ENCODE data around the gene CCDC77.
"Not testable (repeated sequence)": the region's sequence is repeated elsewhere in the genome, so short reads cannot be mapped to it uniquely, and the experiment has no call there.

CCDC77 gene
- 4.8 to 15.6 (median 11.0) reads per million in 18 experiments for total RNA-seq

DNA sequence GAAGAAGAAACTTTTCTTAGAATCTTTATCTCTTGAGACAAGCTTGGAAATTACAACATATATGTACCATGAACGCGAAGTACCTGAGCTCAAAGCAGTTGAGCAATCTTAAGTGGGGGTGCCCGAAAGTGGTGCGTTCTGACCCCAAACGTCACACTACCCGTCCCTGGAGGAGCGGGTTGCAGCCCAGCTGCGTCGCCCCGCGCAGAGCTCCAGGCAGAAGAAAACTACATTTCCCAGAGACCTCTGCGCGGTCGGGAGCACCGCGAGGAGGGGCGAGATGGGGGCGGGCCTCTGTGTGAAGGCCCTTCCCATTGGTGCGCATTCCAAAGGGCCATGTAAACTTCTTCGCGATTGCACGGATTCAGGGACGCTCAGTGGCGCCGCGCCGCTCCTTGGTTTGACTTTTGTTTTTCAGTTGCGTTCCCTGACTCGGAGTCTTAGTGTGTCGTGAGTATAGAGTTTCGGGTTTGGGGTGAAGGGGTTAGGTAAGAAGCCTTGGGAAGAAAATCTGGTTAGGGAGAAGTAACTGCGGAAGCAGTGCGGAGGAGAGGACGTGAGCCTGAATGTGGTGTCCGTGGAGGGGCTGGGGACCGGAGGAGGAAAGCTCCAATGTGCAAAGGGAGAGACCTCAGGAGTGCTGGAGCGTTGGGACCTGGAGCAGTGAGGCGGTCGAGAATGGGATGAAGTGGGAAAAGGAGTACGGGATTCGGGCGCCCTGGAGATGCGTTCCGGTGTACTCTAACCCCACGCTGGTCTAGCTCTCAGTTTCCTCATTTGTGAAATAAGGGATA, at the start of gene CCDC77:
Gene CCDC77, plus strand, starts transcription at position 410 of the 794 bp plus-strand sequence. CDS start 7,740 bp downstream, outside the sequence.
- DNase-seq, result peak; percentile 93 to 97

DNA sequence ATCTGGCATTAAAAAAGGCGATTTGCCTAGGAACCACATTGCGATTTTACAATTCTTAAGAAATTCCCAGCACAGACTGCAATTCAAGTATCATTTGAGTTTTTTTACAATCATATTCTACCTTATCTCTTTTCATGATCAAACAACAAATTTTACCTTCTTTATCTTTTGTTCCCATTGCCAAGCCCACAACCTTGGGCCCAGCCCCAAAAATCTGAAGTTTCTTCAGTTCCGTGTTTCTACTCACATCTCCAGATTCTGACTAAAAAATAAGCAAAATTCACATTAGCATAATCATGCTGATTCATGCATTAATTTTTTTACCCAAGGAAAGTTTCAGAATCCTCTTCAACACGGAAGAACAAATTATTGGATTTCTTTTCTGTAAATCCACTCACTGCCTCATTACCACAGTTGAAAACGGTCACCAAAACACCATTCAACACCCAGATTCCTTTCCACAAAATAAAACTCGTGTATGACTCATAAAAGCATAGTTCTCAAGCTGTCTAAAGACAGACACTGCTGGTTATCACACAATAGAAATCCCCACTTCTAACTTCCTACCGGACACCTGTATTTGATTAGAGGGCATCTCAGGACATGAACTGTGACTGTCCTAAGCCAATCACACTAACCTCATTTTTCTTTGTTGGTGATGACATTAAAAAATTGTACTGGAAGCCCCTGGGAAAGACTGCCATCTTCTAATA, 45.0 kb upstream of the CCDC77 start:
- DNase-seq, result no peak

DNA sequence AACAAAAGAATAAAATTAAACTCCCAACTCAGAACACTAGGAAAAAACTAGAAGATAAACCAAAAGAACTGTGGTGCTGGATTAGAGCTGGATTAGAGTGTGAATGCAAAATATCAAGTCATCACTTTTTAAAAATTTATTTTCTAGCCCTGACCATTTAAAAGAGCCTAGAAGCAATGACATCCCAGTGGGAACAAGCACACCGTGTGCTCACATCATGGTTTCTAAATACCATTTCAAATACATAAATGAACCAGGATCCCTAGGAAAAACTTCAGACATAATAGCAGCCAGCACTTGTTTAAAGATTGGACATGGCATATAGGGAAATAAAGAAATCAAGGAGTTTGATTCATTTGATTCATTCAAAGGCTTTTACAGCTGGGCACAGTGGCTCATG, 42.4 kb upstream of the CCDC77 start:
- no peak for DNase-seq

DNA sequence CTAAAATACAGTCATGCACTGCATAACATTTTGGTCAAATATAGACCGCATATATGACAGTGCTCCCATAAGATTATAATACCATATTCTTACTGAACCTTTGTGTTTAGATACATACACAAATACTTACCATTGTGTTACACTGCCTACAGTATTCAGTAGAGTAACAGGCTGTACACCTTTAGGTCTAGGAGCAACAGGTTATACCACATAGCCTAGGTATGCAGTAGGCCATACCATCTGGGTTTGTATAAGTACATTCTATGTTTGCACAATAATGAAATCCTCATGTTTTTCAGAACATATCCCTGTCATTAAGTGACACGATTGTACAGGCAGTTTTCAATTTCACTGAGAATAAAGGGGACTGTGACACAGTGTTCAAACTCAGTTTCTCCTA, 34.6 kb upstream of the CCDC77 start:
- DNase-seq, result no peak

DNA sequence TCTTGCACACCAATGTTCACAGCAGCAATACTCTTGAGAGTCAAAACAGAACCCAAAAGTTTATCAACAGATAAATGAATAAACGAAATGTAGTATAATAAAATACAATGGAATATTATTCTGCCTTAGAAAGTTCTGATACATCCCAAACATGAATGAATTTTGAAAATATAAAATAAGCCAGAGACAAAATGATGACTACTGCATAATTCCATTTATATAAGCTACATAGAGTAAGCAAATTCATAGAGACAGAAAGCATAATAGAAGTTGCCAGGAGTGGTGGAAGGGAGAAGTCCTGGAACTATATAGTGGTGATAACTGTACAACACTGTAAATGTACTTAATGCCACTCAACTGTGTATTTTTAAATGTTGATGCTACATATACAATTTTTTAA, 33.5 kb upstream of the CCDC77 start:
- no peak for DNase-seq

DNA sequence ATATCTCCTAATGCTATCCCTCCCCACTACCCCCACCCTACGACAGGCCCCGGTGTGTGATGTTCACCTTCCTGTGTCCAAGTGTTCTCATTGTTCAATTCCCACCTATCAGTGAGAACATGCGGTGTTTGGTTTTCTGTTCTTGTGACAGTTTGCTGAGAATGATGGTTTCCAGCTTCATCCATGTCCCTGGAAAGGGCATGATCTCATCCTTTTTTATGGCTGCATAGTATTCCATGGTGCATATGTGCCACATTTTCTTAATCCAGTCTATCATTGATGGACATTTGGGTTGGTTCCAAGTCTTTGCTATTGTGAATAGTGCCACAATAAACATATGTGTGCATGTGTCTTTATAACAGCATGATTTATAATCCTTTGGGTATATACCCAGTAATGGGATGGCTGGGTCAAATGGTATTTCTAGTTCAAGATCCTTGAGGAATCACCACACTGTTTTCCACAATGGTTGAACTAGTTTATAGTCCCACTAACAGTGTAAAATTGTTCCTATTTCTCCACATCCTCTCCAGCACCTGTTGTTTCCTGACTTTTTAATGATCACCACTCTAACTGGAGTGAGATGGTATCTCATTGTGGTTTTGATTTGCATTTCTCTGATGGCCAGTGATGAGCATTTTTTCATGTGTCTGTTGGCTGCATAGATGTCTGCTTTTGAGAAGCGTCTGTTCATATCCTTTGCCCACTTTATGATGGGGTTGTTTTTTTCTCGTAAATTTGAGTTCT, 30.5 kb upstream of the CCDC77 start:
- DNase-seq, result not testable (repeated sequence)

DNA sequence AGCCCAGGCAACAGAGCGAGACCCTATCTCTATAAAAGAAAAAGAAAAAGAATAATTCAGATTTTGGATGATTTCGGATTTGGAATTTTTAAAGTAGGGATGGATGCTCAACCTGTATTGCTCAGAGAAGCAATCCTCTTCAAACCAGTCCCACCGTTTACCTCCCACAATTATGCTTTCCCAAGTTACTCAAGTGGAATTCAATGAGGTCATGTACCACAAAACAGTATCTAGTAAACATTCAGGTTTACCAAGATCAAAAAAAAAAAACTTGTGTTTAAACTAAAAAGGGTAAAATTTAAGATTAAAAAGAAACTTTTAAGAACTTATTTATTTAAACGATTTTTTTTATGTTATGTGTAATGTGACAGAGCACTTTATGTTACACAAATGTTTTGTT, 14.8 kb upstream of the CCDC77 start:
- DNase-seq, result no peak

DNA sequence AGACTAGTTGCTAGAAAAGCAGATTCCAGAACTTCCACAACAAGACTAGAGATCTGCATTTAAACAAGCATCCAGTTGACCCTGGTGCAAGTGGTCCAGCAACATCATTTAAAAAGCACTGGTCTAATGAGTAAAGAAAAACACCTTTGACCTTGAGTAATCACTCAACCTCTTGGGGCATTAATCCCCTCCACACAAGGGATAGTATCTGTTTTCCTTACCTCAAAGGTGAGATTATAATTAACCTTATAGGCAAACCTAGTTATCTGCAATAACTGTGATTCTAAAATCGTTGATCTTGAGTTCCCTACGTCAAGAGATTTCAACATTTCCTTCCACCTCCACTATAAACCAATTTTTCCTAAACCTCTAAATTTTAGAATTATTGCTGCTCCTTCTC, 13.4 kb upstream of the CCDC77 start:
- no peak for DNase-seq

DNA sequence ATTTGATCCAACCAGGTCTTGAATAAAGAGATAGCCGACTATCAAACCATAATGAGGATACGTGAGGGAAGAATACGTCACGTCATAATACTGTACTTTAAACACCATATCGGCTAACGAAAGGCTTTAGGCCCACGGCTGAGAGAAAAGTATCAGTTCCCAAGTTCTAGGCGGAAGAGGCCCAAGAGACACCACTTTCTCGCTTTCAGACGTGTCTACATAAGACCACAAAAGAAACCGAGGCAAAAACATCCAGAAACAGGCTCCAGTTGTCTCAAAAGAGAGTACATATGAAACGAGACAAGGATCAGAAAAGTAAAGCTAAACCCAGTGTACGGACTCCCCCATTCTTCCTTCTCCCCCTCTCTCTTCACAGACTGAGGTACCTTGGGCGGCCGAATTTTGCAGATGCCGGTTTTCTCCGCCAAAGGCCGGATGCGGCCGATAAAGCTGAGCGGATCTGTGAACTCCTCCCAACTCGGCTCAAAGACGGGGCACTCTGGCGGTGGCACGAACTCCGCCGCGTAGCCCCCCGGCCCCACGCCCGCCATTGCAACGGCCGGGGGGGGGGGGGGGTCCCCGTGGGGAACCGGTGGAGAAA, 12.8 kb upstream of the CCDC77 start:
- DNase-seq, result peak; percentile 39 to 45

DNA sequence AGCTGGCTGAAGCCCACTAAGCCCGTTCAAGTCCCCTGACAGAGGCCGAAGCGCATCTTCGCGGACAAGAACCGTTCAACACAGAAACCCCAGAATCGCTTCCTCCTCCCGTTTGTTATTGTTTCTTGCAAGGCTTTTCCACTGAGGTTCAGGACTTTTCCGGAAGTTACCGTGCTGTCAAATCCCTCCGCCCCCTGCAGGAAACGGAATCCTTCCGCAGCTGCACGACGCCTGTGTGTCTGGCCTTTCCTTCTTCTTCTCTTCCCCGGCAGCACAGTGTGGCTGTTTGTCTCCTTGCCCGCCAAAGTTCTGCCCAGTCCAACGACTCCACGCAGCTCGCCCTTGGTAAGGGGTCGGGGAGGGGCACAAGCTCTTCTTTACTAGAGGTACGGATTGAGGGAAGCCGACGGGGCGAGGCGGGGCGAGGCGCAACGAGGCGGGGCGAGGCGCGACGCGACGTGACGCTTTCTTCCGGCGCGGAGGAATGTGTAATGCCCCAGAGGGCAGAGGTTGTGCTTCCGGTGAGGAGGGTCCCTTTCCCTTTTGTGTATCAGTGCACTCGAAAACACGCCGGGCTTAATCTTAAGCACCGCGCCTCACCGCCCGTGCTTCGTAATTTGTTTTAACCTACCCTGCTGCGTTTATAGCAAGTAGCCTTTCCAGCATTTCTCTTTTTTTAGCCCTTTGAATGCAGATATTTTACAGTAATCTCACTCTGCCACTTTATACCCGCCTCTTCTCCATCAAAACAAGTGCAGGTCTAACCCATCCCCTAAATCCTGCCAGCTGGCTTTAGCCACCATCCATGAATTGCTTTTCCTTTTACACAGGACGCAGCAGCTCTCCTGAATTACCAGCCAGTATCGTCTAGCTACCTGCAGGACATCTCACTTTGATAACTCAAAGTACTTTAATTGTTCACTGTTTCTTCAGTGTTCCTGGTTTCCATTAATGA, 12.0 kb upstream of the CCDC77 start, which contains the start of gene KDM5A:
Gene KDM5A, minus strand, starts transcription at position 179 of the 955 bp plus-strand sequence. CDS start 229 bp downstream, outside the sequence.
- peak; percentile 93 to 95 for DNase-seq

DNA sequence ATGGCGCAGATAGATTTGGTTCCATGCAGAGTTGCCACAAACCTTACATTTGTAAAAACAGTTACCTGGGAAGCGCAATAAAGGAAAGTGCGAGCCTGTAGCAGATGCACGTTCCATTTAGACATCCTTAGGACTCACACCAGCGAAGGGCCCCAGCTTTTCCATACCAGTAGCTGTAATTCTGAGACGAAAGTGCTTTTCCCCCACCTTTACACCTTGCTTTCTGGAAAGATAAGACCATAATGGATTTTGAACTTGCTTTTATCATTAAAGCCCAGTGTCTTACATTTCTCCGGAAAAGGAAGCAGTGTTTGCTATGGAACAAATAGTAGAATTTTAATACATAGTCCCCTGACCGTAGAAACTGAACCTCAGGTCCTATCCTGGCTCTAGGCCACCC, 616 bp upstream of the CCDC77 start:
- no peak for DNase-seq

DNA sequence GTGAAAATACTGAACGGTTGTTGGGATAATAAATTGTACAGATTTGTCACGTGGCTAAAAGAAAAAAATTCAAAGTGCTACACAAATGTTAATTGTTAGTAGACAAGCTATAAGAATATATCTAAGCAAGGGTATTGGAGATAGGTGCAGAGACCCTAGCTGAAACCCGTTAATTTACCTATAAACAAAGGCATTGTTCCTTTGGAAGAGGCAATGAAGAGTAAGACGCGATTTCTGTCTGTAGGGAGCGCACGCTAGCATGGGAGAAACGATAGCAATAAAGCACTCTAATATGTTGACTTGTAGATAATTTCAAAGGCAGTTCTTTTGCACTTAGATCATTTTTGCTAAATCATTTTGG, 565 bp downstream of the CCDC77 start:
- DNase-seq, result no peak

DNA sequence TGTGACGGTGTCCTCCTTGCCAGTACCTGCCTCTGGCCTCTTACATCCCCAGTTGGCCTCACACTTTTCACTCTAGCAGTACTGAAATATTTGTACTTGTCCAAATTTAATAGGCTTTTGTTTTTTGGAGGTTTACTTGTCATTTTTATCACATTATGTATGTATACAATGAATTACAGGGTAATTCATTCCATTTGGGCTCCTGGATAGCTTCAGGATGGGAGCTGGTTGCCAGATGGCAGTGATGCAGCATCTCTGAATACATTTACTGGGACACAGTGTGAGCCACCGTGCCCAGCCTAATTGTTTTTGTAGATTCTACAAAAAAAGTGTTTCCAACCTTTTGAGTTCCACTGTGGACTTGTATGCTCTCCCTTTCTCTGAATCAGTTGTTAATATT, 13.4 kb downstream of the CCDC77 start:
- DNase-seq, result no peak

DNA sequence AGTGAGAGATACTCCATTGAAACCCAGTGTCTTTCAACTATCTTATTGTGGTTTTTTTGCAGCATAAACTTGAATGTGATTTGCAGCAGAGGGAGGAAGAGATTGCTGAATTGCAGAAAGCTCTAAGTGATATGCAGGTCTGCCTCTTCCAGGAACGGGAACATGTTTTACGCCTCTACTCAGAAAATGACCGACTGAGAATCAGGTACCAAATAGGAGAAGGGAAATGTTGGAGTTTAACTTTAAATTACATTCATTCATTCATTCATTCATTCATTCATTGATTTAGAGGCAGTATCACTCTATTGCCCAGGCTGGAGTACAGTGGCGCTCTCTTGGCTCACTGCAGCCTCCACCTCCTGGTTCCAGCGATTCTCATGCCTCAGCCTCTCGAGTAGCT, 17.0 kb downstream of the CCDC77 start:
- no peak for DNase-seq

DNA sequence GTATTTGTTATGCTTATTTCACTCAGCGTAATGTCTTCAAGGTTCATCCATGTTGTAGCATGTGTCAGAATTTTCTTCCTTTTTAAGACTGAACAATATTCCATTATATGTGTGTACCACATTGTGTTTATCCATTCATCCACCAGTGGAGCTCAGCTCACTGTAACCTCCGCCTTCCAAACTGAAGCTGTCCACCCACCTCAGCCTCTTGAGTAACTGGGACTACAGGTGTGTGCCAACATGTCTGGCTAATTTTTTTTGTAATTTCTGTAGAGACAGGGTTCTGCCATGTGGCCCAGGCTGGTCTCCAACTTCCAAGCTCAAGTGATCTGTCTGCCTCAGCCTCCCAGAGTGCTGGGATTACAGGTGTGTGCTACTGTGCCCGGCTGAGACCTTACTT, 21.1 kb downstream of the CCDC77 start:
- no peak for DNase-seq

DNA sequence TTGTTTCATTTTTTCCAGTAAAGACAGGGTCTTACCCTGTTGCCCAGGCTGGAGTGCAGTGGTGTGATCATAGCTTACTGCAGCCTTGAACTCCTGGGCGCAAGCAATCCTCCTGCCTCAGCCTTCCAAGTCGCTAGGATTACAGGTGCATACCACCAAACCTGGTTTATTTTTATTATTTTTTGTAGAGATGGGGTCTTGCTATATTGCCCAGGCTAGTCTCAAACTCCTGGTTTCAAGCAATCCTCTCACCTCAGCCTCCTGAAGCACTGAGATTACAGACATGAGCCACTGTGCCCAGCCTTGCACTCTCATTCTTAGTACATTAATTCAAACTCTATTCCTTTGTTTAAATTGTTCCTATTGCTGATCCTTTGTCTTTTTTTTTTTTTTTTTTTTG, 34.3 kb downstream of the CCDC77 start:
- DNase-seq, result not testable (repeated sequence)

DNA sequence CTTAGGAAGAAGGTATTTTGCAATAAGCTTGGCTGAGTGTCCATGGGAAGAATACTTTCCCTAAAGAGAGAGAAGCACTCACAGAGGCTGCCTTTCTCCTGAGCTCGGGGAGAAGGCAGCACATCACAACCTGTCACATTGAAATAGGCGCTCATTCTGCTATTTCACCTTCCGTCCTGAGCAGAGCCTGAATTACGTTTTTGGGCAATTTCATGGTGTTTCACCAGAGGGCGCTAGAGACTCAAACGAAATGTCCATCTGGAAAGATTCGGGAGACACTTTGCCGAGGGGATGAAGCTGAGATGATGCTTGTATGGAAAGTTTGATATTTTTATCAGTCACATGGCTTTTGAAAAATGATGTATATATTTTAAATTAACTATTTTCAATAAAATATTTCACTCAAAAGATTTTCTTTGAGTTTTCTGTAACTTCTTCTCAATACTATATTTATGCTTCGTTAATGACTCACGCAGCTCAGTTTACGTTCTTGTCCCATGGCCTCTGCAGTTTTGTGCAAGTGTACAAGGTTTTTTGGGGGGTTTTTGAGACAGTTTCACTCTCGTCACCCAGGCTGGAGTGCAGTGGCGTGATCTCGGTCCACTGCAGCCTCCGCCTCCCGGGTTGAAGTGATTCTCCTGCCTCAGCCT, 40.9 kb downstream of the CCDC77 start:
- peak; percentile 63 to 64 for DNase-seq

DNA sequence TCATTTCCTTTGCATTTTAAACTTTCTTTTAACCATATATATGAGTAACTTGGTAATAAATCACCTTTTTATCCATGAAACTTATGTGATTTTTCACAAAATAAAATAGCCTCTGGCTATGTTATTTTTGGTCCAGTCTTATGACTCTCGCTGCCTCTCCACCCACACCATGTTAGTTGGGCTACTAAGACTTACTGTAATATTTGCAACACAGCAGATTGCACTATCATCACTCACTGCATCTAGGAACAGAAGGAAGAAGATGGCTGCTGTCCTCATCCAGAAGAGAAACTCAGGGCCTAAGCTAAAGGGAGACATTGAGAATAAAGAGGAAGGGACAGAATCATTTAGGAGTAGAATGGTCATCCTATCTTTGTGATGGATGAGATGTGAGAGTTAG, 45.7 kb downstream of the CCDC77 start:
- DNase-seq, result peak; percentile 77 to 82

DNA sequence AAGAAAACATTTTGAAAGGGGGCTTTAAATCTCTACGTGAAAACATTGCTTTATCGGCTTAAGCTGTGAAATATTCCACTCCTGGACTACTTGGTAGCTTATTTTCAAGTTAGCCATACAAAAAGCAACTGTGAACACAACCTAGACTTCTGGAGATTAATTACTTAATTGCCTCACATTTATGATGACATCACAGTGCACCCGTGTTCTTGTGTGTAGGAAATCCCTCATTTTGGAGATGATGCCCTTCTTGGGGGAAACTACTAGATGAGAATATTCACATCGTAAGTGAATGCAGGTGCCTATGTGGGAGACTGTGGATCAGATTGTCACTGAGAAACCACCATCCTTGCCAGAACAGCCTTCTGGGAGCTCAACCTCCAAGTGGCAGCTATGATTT, 47.8 kb downstream of the CCDC77 start:
- no peak for DNase-seq

DNA sequence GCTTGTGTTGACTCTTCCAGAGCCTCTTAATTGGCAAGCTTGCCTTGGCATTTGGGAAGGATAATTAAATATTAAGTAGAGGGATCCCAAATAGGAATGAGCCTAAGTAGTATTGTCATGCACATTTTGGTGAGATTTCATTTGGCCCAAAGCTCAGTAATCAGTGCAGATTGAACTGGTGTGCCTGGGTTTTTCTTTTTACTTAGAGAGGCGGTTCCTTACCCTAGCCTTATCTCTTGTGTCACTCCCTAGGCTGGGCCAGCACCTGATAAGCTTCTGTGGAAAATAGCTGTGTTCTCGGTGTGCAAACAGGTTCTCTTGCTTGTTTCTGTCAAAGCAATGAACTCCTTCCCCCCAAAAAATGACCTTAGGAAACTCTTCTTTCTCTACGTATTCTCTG, 49.0 kb downstream of the CCDC77 start:
- DNase-seq, result no peak

DNA sequence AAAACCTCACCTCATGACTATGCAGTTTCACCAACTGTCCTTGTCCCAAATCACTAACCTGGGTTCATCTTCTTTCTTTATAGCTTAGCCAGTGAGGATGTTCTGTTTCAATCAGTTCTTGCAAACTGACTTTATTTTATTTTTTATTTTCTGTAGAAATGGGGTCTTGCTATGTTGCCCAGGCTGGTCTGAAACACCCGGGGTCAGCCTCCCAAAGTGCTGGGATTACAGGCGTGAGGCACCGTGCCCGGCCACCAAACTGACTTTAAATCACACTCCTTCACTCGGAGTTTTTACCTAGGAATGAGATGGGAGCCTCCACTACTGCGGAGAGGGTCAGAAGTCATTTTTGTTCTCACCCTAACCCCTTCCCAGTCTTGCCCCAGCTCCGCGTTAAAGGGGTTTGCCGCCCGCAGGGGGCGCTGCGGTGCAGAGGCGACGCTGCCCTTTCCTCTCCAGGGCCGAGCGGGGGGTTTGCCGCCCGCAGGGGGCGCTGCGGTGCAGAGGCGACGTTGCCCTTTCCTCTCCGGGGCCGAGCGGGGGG, 51.3 kb downstream of the CCDC77 start:
- no peak for DNase-seq

Measured in inflammatory macrophage (primary cell).